Measurements from ENCODE around the gene HK3. TPM values are rescaled to one million over a fixed set of nuclear protein-coding genes. Genes with fewer than 3 reads are reported as not detected.

Gene HK3
- total and polyA plus RNA-seq, 2 of the 8 experiments (the other 6 are each of a cell fraction or from before 2014, with no cell fraction given): not detected

DNA sequence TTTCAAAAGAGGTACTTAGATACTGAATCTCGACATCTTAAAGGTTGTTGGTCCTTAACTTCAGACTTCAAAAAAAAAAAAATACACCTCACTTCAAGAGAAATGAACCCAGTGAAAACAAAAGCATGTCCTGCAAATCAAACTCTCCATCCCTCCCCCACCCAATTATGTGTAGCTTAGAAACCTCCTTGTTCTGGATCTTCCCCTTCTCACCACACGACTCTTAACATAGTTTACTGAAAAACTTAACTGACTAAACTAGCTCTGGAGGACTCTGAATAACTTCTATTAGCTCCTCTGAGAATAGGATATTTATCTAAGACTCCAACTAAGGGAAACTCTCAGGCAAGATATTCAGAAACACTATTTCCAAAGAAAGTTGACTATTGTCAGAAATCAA, 48.7 kb upstream of the HK3 start (continued):
- TF ChIP-seq MAFK (IDR thresholded peaks at IDR 0.05; ENCODE audit: low read depth, low read length): no peak
- TF ChIP-seq BRCA1 (IDR thresholded peaks at IDR 0.05; ENCODE audit: low read depth, low read length): no peak
- no peak for TF ChIP-seq SP2 (IDR thresholded peaks at IDR 0.05; ENCODE audit: low read length)

Data from H1 (cell line).